HG03575 (cell line): ENCODE data around the gene CROCC2.

ENCODE experiments used
- ATAC-seq: cut with Tn5 transposase; IDR thresholded peaks from one replicate; pipeline ENCODE4 v1.9.1; 2021; ENCODE audit not compliant: unreplicated experiment, insufficient number of reproducible peaks, low FRiP score; ENCODE audit errors: extremely low read depth

CROCC2 gene

DNA sequence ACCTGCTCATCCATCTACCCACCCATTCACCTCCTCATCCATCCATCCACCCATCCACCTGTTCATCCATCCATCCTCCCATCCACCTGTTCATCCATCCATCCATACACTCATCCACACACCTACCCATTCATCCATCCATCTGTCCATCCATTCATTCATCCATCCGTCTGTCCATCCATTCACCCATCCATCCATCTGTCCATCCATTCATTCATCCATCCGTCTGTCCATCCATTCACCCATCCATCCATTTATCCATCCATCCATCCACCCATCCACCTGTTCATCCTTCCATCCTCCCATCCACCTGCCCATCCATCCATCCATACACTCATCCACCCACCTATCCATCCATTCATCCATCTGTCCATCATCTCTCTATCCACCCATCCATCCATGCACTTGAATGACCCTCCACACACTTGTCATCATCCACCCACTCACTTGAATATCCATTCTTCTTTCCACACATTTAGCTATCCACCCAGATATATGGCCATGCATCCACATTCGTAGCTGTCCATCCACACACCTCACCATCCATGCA, 45.0 kb downstream of the CROCC2 start:
- no peak for ATAC-seq

DNA sequence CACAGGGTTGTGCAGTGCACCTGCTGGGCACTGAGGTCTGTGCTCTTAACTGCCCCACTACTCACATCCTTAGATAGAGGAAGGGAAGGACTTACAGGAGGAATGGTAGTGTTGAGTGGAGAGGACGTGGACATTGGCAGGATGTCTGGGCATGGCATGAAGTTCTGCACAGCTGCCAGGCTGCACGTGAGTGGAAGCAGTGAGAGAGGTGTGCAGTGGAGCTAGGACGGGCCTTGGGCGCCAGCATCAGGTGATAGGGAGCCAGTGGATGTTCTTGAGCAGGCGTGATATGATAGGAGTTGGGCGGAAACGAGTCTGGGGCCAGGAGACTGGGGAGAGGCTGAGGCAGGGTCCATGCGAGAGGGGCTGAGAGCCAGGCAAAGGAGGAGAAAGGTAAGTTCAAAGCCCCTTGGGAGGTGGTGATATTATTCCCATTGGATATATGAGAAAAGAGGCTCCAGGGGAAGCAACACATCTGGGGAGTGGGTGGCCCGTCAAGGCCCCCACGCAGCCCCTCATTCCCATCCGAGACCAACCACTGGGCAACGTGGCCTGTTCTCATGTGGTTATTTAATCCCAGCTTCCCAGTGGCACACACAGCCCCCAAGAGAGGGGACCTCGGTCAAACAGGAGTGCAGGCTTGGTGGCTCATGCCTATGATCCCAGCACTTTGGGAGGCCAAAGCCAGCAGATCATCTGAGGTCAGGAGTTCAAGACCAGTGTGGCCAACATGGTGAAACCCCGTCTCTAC, 46.5 kb downstream of the CROCC2 start:
- no peak for ATAC-seq

DNA sequence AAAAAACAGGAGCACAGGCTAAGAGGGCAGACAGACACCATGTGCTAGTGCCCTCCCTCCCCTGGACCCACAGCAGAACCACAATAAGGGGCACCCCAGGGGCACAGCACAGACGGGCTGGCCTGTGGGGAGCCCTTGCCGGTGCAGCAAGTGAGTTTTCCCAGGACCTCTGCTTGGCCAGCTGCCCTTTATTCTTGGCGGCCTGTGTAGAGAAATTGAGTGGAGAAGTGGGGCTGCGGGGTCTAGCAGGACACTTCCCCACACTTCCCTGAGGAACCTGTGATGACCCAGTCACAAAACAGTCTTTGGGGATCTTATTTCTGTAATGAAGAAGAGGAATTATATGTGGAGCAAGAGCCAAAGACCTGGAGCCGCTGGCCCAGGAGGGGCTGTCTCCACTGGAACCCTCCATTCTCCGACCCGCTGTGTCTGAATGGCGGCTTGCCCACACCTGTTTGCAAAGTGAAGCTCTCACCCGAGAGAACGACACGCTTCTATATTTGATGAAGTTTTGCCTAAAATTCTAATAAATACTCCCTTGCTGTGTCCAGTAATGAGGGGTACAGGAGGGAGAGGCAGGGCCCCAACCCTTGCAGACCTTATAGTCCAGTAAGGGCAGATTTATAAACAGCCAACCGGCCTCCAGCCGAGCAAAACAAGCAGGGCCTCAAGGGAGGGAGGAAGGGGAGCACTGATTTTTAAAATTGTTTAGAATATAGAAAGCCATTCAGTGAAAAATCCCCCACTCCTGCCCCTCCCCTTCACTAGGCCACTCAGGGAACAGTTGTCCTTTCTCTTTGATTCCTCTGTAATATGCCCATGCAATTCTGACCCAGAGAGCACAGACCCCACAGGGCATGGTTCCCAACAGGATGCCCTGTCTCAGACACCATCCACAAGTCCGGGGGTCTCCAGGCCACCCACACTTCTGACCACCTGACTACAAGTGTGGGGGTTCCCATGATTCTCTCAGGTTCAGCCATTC, 47.6 kb downstream of the CROCC2 start:
- no peak for ATAC-seq

DNA sequence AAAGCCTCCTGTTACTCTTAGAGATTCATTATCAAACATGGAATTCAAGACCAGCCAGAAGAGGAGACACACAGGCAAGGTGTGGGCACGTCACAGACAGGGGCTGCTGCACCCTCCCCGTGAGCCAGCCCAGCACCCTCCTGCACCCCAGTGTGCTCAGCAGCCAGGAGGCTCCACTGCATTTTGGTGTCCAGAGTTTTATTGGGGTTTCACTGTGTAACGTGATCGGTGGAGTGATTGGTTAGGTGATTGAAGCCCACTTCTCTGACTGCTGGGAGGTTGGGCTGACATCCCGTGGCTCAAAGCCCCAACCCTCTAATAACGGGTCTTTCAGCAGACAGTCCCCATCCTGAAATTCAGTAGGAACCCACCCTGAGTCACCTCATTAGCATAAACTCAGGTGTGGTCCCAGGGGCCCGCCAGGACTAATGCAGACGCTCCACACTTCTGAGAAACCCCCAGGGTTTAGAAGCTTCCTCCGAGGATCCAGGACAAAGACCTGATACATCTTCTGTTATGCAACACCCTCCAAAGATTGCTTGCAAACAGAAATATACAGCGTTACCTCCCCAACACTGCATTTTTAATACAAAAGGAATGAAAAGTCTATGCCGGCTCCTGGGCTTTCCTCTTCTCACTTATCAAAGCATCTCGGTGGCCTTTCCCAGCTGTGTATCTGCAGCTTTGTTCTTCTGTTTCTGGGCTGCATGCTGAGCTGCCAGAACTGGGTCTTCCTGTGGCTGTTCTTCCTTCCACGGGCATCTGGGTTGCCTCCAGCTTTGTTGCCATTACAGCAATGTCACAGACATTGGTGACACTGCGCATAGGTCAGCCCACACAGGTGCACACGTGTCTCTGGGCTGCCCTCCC, 48.5 kb downstream of the CROCC2 start:
- ATAC-seq, result no peak

DNA sequence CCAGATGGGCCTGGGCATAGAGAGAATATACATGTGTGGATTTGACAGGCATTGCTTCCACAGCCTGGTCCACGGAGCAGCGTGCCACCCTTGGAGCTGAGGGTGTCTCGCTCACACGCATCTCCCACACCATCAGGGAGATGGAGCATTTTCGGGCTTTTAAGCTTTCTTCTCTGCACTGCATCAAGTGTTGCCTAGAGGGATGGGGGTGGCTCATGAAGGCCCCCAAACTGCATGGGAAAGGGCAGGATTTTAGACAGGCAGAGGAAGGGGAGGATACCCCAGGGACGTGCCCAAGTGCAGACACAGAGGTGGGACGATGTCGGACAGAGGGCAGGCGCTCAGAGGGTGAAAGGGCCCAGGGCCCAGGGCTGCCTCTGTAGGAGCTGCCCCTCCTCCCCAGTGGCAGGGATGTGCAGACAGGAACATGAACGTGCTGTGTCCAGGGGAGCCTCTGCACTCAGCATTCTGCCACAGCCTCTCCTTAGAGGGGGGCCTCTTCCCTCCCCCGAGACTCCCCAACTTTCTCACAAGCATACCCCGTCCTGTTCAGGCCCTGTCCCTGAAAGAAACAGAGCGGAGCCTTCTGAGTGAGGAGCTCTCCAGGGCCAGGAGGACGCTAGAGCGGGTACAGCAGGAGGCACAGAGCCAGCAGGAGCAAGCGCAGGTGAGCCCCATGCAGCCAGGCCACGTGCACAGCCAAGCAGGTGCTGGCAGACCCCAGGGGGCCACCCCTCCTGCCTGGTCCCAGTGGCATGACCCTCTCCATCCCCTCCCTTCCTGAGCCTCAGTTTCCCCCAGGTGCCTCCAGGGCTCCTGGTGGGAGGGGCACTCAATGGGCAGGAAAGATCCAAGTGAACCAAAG, 49.4 kb downstream of the CROCC2 start:
- no peak for ATAC-seq

DNA sequence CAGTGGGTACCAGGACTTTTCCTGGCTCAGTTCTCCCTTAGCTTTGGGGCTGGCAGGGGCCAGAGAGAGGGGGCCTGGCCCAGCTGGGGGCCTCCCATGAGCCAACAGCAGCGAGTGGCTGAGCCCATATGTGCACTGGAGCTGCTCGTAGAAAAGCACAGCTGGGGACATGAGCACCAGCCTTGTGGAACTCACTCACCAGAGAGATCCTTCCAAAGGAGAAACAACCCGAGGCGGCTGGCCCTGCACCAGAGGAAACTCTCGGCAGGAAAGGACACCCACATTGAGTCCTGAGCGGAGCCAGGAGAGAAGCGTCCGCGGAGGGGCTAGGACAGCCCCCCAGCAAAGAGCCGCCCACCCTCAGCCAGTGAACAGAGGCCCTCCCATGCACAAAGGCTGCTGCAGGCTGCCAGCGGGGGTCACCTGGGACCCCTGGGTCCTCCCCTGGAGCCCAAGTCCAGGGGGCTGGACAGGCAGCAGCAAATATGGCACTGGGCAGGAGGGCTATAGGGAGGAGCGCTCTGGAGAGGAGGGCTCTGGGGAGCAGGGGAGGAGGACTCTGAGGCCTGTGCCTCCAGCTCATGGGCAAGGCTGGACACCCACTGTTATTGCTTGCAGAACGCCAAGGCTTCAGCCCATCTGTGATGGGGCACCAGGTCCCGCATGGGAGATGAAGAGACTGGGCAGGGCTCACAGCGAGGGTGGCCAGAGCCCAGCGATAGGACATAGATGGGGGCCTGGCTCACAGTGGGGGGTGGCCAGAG, 50.2 kb downstream of the CROCC2 start:
- no peak for ATAC-seq

DNA sequence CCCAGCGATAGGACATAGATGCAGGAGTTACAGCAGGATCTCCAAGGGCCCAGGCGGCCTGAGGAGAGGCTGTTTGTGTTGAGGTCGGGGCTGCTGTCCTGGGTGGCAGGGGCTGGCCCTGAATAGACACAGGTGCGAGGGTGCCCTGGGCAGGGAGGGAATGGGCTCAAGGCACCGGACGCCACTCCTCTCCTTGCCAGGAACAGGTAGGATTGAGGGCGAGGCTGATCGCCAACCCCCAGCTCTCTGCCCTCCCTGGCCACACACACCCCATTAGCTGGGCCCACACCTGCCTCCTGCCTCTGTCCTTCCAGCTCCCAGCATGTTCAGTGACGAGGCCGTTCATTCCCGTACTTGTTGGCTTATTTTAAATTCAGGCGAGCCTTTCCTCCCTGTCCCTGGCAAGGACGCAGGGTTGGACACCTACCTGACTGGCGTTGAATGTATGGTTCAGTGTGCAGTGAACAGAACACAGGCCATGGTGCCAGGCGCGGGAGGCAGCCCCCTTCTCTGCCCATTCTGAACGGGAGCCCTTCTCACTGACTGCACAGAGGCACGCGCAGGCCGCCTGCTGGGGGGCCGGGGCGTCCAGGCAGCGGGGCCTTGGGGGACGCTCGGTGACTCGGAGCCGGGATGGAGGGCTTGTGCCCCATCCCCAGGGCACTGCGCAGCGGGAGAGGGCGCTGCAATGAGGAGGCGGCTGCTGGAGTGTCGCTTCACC, 51.0 kb downstream of the CROCC2 start:
- no peak for ATAC-seq

DNA sequence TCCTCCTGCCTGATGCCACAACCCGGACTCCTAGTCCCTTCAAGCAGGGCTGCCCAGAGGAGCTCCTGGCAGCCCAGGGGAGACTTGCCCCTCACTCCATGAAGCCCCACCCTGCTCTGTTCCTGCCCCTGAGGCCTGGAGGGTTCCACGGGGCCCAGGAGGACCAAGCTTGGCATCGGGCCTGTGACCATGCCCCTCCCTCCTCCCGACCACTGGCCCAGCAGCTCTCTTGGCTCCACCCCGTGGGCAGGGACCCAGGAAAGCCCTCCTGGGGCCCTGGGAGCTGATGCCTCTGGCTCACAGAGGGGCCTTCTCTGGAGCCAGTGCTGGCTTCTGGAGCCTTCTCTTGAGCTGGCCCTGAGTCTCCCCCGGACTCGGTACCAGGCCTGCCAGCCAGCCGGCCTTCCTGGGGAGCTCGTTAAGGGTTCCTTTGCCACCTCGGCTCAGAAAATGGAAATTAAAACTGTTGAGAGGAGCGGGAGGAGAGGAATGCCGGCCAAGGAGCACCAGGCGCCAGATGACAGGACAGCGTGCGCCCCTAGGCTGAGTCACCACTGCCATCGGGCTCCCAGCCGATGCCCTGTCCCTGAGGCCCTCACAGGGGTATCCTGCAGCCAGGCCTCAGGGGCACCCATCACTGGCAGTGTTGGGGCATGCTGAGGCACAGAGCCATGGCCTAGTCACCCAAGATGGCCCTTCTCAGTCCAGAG, 51.7 kb downstream of the CROCC2 start:
- ATAC-seq, result no peak

DNA sequence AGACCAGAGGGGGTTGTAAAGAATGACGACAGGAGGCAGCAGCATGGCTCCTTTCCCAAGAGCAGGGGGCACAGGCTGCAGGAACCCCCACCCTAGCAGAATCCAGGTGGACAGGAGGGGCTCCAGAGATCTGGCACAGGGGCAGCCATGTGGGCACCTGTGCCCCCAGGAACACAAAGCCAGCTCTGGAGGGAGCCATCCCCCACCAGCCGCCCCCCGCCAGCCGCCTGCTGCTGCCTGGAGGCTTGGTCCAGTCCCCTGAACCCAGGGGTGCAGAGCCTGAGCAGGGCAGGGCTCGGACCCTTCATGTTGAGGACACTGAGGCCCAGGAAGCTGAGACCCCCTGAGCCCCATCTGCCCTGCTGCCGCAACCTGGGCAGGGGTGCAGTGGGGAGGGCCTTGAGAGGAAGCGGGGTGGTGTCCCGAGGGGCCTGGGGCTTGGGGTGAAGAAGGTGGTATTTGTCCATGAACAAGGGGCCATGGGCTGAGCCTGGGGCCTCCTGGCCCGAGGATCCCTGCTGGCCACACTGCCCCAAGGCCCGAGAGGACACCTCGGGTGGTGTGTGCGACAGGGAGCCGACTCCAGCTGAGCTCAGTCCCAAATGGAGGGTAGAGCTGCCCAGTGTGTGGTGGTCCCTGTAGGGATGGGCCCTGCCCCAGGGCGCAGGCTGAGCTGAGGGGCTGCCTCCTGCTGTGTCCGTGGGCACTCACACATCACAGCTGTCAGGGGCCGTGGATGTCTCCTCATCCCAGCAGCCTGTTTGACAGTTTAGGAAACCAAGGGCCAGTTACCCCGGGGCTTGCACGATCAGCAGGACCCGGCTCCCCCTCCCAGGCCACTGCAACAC, 52.5 kb downstream of the CROCC2 start:
- ATAC-seq, result no peak

DNA sequence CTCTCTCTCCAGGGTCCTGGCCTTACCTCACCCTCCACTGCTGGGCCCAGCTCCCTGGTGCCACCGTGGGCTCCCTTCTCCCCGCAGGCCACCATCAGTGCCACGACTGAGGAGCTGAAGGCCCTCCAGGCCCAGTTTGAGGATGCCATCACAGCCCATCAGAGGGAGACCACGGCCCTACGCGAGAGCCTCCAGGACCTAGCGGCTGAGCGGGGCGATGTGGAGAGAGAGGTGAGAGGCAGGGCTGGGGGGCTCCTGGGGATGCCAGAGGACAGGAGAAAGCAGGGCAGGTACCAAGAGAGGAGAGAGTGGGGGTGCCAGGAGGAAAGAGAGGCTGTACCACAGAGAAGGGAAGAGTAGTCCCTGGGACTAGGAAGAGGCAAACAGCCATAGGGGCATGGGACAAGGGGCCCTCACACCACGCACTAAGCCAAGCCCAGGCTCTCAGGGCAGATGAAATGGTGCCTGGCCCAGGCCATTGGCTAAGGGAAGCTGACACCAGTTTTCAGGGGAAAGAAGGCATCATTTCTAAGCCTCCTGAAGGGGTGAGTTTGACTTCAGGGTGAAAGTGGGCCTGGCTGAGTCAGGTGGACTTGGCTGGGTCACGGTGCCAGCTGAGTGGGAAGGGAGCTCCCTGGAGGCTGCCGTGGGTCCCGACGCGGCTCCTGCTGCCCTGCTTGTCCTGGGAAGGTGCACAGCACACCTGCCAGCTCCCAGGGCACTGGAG, 53.2 kb downstream of the CROCC2 start:
- no peak for ATAC-seq

DNA sequence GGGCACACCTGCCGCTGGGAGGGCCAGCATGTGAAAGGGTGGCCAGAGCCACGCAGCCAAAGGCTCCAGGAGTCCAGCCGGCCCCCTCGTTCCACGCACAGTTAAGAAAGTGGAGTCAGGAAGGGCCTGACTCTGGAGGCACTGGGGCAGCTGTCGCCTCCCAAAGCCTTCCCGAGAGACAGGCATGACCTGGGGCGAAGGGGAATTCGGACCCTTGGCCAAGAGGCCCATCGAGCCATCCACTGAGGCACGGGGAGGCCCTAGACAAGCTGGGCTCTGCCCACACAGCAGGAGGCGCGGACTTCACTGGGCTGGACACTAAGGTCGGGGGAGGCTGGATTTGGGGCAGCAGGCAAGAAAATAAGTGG, 53.8 kb downstream of the CROCC2 start:
- no peak for ATAC-seq

DNA sequence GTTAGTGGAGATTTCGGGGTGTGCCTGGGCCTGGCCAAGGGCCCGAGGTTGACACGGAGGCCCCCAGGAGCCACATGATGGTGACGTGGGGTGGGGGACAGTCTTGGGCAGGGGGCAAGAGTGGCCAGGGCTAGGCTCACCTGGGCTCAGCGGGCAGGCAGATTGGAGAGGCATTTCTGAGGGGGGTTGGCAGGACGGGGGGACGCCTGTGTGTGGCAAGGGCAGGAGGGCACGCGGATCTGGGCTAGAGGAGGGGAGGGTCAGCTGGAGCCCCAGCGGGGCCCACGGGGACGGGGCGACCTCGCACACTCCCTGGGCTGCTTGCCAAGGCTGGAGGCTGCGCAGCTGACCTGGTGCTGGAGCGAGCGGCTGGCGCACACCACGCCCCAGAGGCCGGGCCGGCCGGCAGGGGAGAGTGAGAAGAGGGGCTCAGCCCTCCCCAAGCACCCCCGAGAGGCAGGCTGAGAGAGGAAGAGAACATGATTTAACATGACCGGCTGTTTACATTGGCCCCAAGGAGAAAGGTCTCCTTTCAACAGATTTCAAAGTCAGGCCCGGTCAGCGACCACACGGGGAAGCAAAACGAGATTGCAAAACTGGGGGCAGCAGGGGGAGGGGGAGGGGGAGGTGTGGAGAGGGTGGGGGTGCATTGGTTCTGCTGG, 54.3 kb downstream of the CROCC2 start:
- ATAC-seq, result no peak

DNA sequence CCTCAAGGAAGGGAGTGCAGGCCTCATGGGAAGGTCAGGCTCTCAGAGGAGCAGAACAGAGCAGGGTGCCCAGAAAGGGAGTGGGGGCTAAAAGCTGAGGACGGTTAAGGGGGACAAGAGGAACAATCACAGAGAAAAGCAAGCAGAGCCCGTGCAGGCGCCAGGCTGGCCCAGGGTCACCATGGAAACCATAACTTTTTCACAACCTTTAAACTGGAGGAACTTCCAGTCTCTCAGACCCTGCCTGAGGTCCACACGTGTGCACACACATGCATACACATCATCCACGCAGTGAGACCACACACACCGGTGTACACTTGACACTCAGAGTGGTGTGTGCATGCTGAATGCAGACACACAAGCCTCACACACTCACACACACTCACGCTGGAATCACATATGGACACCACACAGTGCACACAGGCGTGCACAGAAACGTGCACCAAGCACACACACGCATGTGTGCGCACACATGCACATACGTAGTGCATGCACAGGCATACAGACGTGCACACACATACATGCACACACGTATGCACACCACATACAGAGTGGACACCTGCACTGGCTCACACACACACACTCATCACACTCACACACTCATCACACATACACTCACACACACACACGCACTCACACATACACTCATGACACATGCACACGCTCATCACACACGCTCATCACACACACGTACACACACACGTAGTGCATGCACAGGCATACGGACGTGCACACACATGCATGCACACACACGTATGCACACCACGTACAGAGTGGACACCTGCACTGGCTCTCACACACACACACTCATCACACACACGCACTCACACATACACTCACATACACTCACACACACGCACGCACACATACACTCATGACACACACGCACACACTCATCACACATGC, 55.1 kb downstream of the CROCC2 start:
- ATAC-seq, result no peak
